HCT116 (cell line): ENCODE results near the gene RFTN1.

ENCODE experiments used
- CTCF ChIP-seq, 3 experiments: fragments of 200-600 bp in 1 of 3; sonication (generic) in 1 of 3; IDR thresholded peaks in 2 of 3; conservative IDR thresholded peaks in 1 of 3; 2 replicates each; pipeline ENCODE4 v1.5.1; 2012 to 2017; ENCODE audit warnings: low read depth in 2 of 3, low read length in 2 of 3, antibody characterized with exemption in 1 of 3, borderline replicate concordance in 1 of 3, control low read depth in 1 of 3, mild to moderate bottlenecking in 1 of 3, mixed read lengths in 1 of 3, mixed run types in 1 of 3, moderate library complexity in 1 of 3; ENCODE audit not compliant: insufficient read depth in 1 of 3
- EZH2phosphoT487 ChIP-seq: fragments of 200-600 bp; IDR thresholded peaks from 2 replicates; pipeline ENCODE4 v1.6.1; 2018; ENCODE audit warnings: antibody characterized with exemption, borderline replicate concordance
- POLR2A ChIP-seq: IDR thresholded peaks from 2 replicates; pipeline ENCODE4 v1.7.0; 2011; ENCODE audit warnings: borderline replicate concordance; ENCODE audit not compliant: insufficient read depth, insufficient read length; ENCODE audit errors: extremely low read depth
- POLR2AphosphoS5 ChIP-seq: IDR thresholded peaks from 2 replicates; pipeline ENCODE4 v1.6.1; 2011; ENCODE audit warnings: mild to moderate bottlenecking, low read depth, low read length, moderate library complexity
- RAD21 ChIP-seq: IDR thresholded peaks from 2 replicates; pipeline ENCODE4 v1.6.1; 2012; ENCODE audit warnings: low read depth, mild to moderate bottlenecking
- TCF7L2 ChIP-seq: IDR thresholded peaks from 2 replicates; pipeline ENCODE4 v1.7.0; 2011; ENCODE audit warnings: borderline replicate concordance, inconsistent platforms; ENCODE audit not compliant: insufficient read depth, insufficient read length; ENCODE audit errors: extremely low read depth
- ZBTB33 ChIP-seq: IDR thresholded peaks from 2 replicates; pipeline ENCODE4 v1.6.1; 2011; ENCODE audit warnings: mild to moderate bottlenecking, low read length, moderate library complexity; ENCODE audit not compliant: insufficient replicate concordance; ENCODE audit errors: extremely low read depth
- TF ChIP-seq, protein P1 (sequence below): IDR thresholded peaks from 2 replicates; pipeline ENCODE4 v1.6.1; 2012

- TF ChIP-seq CTCF (IDR thresholded peaks at IDR 0.05 in 2 of 3, conservative IDR thresholded peaks at IDR 0.05 in 1 of 3; ENCODE audit: borderline replicate concordance in 1 of 3, insufficient read depth in 1 of 3, low read depth in 2 of 3, low read length in 2 of 3) (no peak), POLR2A (no peak), ZBTB33 (no peak), TCF7L2 (no peak), EZH2phosphoT487 (no peak), RAD21 (no peak), POLR2AphosphoS5 (no peak)
- TF ChIP-seq, protein P1, sequence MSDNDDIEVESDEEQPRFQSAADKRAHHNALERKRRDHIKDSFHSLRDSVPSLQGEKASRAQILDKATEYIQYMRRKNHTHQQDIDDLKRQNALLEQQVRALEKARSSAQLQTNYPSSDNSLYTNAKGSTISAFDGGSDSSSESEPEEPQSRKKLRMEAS, result no peak
These were observed 69.2 kb downstream of the RFTN1 start for GRCh38 chr3:16444344-16444743.
